Central memory CD8-positive, alpha-beta T cell (primary cell): ENCODE data around the gene PIM1.
"Not testable (repeated sequence)": the region's sequence is repeated elsewhere in the genome, so short reads cannot be mapped to it uniquely, and the experiment has no call there.

Source experiments
- ATAC-seq: fragments of 150-1000 bp; cut with Tn5 transposase; replicated peaks from 2 replicates; pipeline ENCODE4 v1.10.0; 2022; ENCODE audit warnings: mild to moderate bottlenecking, moderate FRiP score, moderate number of reproducible peaks; ENCODE audit not compliant: poor library complexity, severe bottlenecking; ENCODE audit errors: extremely low read depth
- DNase-seq, 2 donors: peaks; one replicate each; pipeline ENCODE4 v3.0.0; 2021; ENCODE audit warnings: low spot score in 2 of 2
- H3K27ac Mint-ChIP-seq: one replicate; pipeline ENCODE4 v1.8.0; 2022; ENCODE audit warnings: low read depth, mild to moderate bottlenecking, moderate library complexity, mixed read lengths
- H3K27me3 Mint-ChIP-seq: one replicate; pipeline ENCODE4 v1.8.0; 2022; ENCODE audit warnings: mixed read lengths
- H3K36me3 Mint-ChIP-seq: one replicate; pipeline ENCODE4 v1.8.0; 2022; ENCODE audit warnings: mild to moderate bottlenecking, moderate library complexity, mixed read lengths; ENCODE audit not compliant: insufficient read depth
- H3K4me1 Mint-ChIP-seq: one replicate; pipeline ENCODE4 v1.8.0; 2022; ENCODE audit warnings: mixed read lengths
- H3K4me3 Mint-ChIP-seq: one replicate; pipeline ENCODE4 v1.8.0; 2022; ENCODE audit warnings: mild to moderate bottlenecking, moderate library complexity, mixed read lengths
- H3K9me3 Mint-ChIP-seq: one replicate; pipeline ENCODE4 v1.8.0; 2022; ENCODE audit warnings: mixed read lengths

The PIM1 gene

DNA sequence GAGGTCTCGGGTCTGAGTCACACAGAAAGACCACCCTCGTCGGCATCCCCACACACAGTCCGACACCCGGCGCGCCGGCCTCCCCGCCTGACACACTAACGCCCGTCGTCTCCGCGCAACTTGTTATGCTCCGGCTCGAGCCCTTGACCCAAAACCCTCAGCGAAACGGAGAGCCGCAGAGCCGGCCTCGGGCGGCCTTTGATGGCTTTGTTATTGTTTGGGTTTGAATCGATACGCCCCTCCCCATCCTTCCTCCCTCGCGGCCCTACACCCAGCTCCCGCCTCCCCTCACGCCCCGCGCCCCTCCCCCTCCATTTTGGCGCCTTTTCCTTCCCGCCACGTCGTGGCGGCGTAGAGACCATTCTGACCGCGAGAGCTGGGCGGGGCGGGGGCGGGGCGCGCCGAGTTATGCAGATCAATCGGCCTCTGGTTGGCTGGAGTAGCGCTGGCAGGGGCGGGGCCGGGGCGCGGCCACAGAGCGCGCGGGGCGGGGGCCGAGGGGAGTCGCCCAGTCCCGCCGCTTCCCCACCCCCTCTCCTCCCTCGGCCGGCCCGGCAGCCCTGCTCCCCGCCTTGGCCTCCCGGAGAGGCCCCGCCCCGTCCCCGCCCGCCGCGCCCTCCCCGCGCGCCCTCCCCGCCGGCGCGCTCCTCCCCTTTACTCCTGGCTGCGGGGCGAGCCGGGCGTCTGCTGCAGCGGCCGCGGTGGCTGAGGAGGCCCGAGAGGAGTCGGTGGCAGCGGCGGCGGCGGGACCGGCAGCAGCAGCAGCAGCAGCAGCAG, at the start of gene PIM1:
Gene PIM1, plus strand, starts transcription at position 657 of the 777 bp plus-strand sequence. CDS start 424 bp downstream, outside the sequence.
- Mint-ChIP-seq H3K27me3 (no peaks in the 10 kb centered on the region), H3K36me3 (peaks cover 51% of the 10 kb centered on the region), H3K27ac (peak within 1 kb of the TSS; percentile 96), H3K9me3 (no peaks in the 10 kb centered on the region), H3K4me3 (peak within 1 kb of the TSS; percentile 96), H3K4me1 (peaks cover 39% of the 10 kb centered on the region)
- DNase-seq: peak; percentile 80 to 90
- ATAC-seq: peak; percentile 84

DNA sequence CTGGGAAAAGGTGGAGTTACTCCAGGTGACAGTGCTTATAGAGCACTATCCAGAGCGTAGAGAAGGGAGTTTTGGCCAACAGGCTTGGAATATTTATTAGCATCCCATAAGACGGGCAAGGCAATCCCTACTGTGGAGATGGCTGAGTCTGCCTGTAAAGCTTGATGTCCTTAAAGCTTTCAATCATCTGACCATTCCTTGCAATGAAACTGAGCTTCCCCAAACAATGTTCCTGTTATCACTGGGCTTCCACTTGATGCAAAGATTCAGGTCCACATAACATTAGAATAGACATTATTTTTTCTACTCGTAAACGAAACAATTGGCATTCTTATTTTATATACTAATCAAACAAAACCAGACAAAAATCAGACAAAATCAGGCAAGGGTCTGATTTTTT, 48.4 kb upstream of the PIM1 start:
- Mint-ChIP-seq H3K4me1 (no peaks in the 10 kb centered on the region), H3K9me3 (no peaks in the 10 kb centered on the region), H3K27me3 (no peaks in the 10 kb centered on the region), H3K36me3 (no peaks in the 10 kb centered on the region), H3K27ac (no peak overlapping the region), H3K4me3 (no peak overlapping the region)
- DNase-seq: no peak
- no peak for ATAC-seq

DNA sequence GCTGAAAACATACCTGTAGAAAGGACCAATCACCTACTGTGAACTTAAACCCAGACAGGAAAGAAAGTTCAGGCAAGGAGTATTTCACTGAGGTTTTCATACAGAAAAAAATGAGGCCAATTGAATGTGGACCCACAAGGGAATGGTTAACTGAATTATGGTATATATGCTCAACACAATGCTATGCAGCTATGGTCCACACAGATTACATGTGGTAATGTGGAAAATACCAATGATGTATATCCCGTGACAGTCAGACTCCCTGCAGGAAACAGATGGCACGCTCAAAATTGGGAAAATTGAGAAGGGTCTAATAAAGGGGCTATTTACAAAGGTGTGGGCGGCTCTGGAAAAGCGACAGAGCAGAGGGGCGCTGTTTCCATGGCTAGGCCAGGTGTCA, 47.1 kb upstream of the PIM1 start:
- no peak for DNase-seq
- Mint-ChIP-seq H3K4me3 (no peak overlapping the region), H3K27ac (no peak overlapping the region), H3K27me3 (no peaks in the 10 kb centered on the region), H3K36me3 (no peaks in the 10 kb centered on the region), H3K9me3 (no peaks in the 10 kb centered on the region), H3K4me1 (no peaks in the 10 kb centered on the region)
- ATAC-seq: no peak

DNA sequence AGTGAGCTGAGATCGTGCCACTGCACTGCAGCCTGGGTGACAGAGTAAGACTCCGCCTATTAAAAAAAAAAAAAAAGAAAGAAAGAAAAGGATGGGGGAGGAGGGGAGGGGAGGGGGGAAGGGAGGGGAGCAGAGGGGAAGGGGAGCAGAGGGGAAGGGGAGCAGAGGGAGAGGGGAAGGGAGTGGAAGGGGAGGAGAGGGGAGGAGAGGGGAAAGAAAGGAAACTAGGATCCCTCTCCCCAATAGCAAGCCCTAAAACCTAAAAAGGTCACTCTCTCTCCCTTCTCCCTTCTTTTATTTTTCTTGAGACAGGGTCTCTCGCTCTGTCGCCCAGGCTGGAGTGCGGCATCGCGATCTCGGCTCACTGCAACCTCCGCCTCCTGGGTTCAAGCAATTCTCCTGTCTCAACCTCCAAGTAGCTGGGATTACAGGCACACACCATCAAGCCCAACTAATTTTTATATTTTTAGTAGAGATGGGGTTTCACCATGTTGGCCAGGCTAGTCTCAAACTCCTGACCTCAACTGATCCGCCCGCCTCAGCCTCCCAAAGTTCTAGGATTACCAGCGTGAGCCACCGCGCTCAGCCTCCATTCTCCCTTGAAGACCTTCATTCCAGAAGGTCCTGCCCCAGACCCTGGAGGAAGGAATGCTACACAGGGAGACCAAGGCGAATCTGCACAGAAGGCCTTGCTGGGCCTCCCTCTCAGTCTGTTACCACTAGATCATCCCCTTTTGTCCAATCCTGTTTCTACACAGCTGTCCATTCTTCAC, 45.8 kb upstream of the PIM1 start:
- Mint-ChIP-seq H3K27ac (no peak overlapping the region), H3K36me3 (peaks cover 2% of the 10 kb centered on the region), H3K4me3 (no peak overlapping the region), H3K4me1 (no peaks in the 10 kb centered on the region), H3K9me3 (no peaks in the 10 kb centered on the region), H3K27me3 (no peaks in the 10 kb centered on the region)
- ATAC-seq (no peak), DNase-seq (no peak)

GRCh38 chr6:37125774-37126492, 44.0 kb upstream of the PIM1 start:
- ATAC-seq: no peak
- H3K27me3 Mint-ChIP-seq: no peaks in the 10 kb centered on the region
- H3K4me3 Mint-ChIP-seq: no peak overlapping the region
- H3K4me1 Mint-ChIP-seq: no peaks in the 10 kb centered on the region
- no peak for DNase-seq
- peaks cover 2% of the 10 kb centered on the region for H3K36me3 Mint-ChIP-seq
- H3K9me3 Mint-ChIP-seq: no peaks in the 10 kb centered on the region
- H3K27ac Mint-ChIP-seq: peak overlapping the region; percentile 69

DNA sequence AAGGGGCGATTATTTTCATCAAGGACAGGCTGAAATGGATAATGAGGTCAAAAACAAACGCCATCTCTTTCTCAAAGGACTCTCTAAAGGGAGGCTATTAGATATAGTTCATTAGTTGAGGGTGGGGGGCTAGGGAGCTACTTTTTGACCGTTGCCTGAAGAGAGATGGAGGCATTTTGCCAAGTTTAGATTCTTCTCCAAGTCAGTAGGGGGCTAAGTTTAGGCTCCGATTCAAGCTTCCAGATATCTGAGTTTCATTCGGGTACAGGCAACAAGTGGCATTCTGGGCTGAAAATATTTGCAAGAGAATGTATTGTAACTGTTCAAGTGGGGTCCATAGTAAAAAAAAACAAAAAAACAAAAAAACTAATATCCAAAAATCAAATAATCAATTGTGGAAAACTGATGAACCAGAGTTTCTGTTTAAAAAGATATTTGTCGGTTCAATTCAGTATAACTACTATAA, 43.4 kb upstream of the PIM1 start:
- Mint-ChIP-seq H3K4me3 (no peak overlapping the region), H3K27ac (no peak overlapping the region)
- no peak for DNase-seq

DNA sequence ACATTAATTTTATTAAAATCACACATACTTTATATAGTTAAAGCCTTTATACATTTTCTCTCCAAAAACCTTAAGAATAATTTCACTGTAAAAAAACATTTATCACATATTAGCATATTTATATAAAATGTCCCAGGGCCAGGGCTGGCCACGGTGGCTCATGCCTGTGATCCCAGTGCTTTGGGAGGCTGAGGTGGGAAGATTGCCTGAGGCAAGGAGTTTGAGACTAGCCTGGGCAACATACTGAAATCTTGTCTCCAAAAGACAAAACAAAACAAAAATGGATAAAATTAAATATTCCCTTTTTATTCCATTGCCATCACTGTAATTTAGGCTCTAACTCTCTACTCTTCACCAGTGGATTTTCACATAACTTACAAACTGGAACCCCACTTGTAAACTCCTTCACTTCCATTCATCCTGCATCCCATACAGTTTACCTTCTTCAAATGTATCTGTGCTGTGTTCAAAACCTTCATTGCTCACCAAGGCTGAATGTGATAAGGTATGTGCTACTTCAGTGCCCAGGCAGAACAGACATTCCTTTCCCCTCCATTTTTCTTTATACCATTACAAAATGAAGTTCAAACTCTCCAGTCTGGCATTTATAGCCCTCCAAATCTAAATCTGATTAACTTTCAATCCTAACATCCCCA, 42.9 kb upstream of the PIM1 start:
- H3K4me1 Mint-ChIP-seq: no peaks in the 10 kb centered on the region
- no peak for DNase-seq
- H3K9me3 Mint-ChIP-seq: no peaks in the 10 kb centered on the region
- H3K36me3 Mint-ChIP-seq: peaks cover 2% of the 10 kb centered on the region
- H3K27me3 Mint-ChIP-seq: no peaks in the 10 kb centered on the region
- no peak for ATAC-seq
- H3K4me3 Mint-ChIP-seq: no peak overlapping the region
- no peak overlapping the region for H3K27ac Mint-ChIP-seq

More for the DNA sequence above, 43.4 kb upstream of the PIM1 start:
- Mint-ChIP-seq H3K27me3 (no peaks in the 10 kb centered on the region), H3K4me1 (no peaks in the 10 kb centered on the region), H3K9me3 (no peaks in the 10 kb centered on the region), H3K36me3 (peaks cover 2% of the 10 kb centered on the region)
- ATAC-seq: no peak

DNA sequence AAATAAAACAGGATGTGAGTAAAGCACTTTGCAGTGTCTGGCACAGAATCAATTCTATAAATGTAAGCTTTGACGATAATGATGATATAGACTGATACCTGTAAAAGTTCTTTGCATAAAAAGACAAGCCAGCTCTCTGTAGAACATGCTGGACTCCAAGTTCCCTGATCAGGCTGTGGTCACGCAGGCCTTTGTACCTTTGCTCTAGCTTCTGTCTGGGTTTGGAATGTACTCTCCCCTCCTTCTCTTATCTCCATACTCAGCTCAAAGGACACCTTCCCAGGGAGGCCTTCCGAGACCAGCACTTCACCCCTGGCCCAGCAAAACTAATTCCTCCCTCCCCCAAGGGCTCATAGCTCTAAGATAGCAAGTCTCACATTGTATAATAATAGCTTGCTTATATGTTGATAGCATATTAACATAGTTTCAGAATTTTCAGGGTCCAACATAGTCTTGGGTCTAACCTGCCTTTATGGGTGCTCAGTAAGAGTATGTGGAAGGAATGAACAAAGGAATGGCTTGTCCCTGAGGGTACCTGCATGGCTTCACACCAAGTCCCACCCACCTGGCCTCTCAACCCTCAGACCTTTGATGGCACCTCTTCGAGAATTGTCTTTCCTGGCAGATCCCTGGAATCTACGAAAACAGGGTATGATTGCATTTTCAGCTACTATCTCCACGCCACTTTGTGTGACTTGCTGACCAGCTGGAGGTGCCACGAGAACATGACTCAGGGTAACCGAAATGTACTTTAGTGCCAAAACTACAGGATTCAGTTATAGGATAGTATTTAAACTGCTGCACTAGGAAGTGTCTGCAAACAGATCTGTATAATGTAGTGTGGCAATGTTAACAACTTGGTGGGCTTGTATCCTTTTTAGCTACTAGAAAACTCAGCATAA, 41.7 kb upstream of the PIM1 start:
- H3K27me3 Mint-ChIP-seq: no peaks in the 10 kb centered on the region
- no peak overlapping the region for H3K4me3 Mint-ChIP-seq
- H3K27ac Mint-ChIP-seq: peak overlapping the region; percentile 52
- H3K4me1 Mint-ChIP-seq: no peaks in the 10 kb centered on the region
- DNase-seq (no peak), ATAC-seq (no peak)
- H3K36me3 Mint-ChIP-seq: peaks cover 2% of the 10 kb centered on the region
- no peaks in the 10 kb centered on the region for H3K9me3 Mint-ChIP-seq

- not testable (repeated sequence) for H3K4me1 Mint-ChIP-seq, H3K4me3 Mint-ChIP-seq, ATAC-seq, H3K27me3 Mint-ChIP-seq, H3K9me3 Mint-ChIP-seq, H3K27ac Mint-ChIP-seq, DNase-seq, H3K36me3 Mint-ChIP-seq
Observed at GRCh38 chr6:37128863-37129443, 41.0 kb upstream of the PIM1 start.

DNA sequence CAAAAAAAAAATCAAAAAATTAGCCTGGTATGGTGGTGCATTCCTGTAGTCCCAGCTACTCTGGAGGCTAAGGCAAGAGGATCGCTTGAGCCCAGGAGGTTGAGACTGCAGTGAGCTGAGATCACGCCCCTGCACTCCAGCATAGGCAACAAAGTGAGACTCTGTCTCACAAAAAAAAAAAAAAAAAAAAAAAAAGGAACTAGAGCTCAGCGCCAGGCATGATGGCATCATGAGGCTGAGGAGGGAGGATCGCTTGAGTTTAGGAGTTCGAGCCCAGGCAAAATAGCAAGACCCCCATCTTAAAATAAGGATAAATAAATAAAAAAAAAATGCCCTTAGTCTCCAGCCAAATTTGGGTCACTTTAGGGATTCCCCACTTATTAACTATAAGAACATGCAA, 40.4 kb upstream of the PIM1 start:
- no peak overlapping the region for H3K27ac Mint-ChIP-seq
- H3K9me3 Mint-ChIP-seq: no peaks in the 10 kb centered on the region
- DNase-seq (no peak), ATAC-seq (no peak)
- peaks cover 7% of the 10 kb centered on the region for H3K4me1 Mint-ChIP-seq
- no peaks in the 10 kb centered on the region for H3K27me3 Mint-ChIP-seq
- H3K4me3 Mint-ChIP-seq: no peak overlapping the region
- peaks cover 2% of the 10 kb centered on the region for H3K36me3 Mint-ChIP-seq

GRCh38 chr6:37130704-37131103, 39.2 kb upstream of the PIM1 start:
- H3K4me3 Mint-ChIP-seq: no peak overlapping the region
- H3K9me3 Mint-ChIP-seq: no peaks in the 10 kb centered on the region
- H3K27me3 Mint-ChIP-seq: no peaks in the 10 kb centered on the region
- H3K4me1 Mint-ChIP-seq: peaks cover 15% of the 10 kb centered on the region
- no peak for DNase-seq
- H3K27ac Mint-ChIP-seq: no peak overlapping the region
- H3K36me3 Mint-ChIP-seq: peaks cover 2% of the 10 kb centered on the region
- ATAC-seq: no peak
